Vagina (tissue), 2 donors: ENCODE measurements around the gene DUSP22.

ENCODE experiments used
- POLR2A ChIP-seq, 2 donors: fragments of 450-650 bp; IDR thresholded peaks; one replicate each; pipeline ENCODE4 v1.6.1; 2017; ENCODE audit warnings: antibody characterized with exemption in 2 of 2, mild to moderate bottlenecking in 2 of 2, moderate library complexity in 2 of 2
- TF ChIP-seq, protein P1 (sequence below), 3 experiments: fragments of 450-650 bp in 2 of 3; fragments of 200-600 bp in 1 of 3; sonication (generic) in 1 of 3; IDR thresholded peaks; one replicate each; pipeline ENCODE4 v1.5.1; 2017 to 2019; ENCODE audit warnings: antibody characterized with exemption in 3 of 3, mild to moderate bottlenecking in 2 of 3, moderate library complexity in 2 of 3

DNA sequence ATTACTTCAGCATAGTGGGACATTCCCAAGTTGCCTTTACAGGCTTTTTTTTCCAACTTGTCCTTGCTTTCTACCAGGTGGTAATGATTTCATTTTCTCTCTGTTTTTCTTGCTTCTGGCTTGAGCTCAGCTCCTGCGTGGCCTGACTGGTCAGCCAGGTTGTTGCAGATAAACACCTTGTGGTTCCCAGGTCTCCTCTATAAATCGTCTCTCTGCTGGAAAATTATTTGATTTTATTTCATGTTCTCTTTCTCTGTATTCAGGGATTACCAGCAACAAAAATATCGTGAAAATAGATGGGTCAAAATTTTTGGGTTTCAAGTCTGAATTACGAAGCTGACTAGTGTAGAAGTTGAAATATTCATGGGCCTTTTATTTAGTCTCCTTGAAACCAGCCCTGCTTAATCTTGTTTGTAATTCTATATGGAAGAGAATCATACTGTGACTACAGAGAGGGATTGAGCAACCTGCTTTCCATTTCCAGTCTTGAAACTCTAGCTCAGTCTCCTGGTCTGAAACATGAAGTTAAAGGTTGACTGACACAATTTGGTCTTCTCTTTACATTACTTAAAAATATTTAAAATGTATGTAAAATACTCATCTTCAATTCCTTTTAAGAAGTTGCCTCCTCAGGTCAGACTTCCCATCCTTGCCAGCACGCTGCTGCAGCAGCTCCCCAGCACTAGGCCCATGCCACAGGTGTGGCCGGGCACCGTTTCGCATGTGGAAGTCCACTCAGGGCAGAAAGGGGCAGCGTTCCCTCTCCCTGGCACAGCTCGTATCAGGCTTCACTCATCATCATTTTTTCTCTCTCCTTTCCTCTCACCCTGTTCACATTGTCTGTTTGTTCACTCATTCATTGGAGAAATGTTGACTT lies 7.1 kb downstream of the DUSP22 start:
- TF ChIP-seq, protein P1, sequence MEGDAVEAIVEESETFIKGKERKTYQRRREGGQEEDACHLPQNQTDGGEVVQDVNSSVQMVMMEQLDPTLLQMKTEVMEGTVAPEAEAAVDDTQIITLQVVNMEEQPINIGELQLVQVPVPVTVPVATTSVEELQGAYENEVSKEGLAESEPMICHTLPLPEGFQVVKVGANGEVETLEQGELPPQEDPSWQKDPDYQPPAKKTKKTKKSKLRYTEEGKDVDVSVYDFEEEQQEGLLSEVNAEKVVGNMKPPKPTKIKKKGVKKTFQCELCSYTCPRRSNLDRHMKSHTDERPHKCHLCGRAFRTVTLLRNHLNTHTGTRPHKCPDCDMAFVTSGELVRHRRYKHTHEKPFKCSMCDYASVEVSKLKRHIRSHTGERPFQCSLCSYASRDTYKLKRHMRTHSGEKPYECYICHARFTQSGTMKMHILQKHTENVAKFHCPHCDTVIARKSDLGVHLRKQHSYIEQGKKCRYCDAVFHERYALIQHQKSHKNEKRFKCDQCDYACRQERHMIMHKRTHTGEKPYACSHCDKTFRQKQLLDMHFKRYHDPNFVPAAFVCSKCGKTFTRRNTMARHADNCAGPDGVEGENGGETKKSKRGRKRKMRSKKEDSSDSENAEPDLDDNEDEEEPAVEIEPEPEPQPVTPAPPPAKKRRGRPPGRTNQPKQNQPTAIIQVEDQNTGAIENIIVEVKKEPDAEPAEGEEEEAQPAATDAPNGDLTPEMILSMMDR (IDR thresholded peaks at IDR 0.05), result no peak
- TF ChIP-seq POLR2A (IDR thresholded peaks at IDR 0.05), result no peak
